Activated naive CD4-positive, alpha-beta T cell treated with anti-CD3 and anti-CD28 coated beads for 36 hours (primary cell): ENCODE results near the gene A4GNT. TPM values are rescaled to one million over a fixed set of nuclear protein-coding genes. Genes with fewer than 3 reads are reported as not detected.
"Not testable (repeated sequence)": the region's sequence is repeated elsewhere in the genome, so short reads cannot be mapped to it uniquely, and the experiment has no call there.

Experiments used
- CTCF ChIA-PET: fragments of 350-600 bp; sonication (Branson Sonifier 250); formaldehyde crosslinking; loops from one replicate; lab custom pipeline; 2021; ENCODE audit warnings: antibody characterized with exemption; lab: Charles Lee
- DNase-seq: peaks from one replicate; pipeline ENCODE4 v3.0.0-alpha.2; 2020
- H3K27ac Mint-ChIP-seq: one replicate; pipeline ENCODE4 v1.8.0; 2021; ENCODE audit warnings: mild to moderate bottlenecking, mixed read lengths
- H3K27me3 Mint-ChIP-seq: one replicate; pipeline ENCODE4 v1.8.0; 2021; ENCODE audit warnings: low read depth, mixed read lengths
- H3K36me3 Mint-ChIP-seq: one replicate; pipeline ENCODE4 v1.8.0; 2021; ENCODE audit warnings: low read depth, mixed read lengths
- H3K4me1 Mint-ChIP-seq: one replicate; pipeline ENCODE4 v1.8.0; 2021; ENCODE audit warnings: low read depth, mixed read lengths
- H3K4me3 Mint-ChIP-seq: one replicate; pipeline ENCODE4 v1.8.0; 2021; ENCODE audit warnings: mild to moderate bottlenecking, moderate library complexity, mixed read lengths
- H3K9me3 Mint-ChIP-seq: one replicate; pipeline ENCODE4 v1.8.0; 2021; ENCODE audit warnings: mixed read lengths
- intact Hi-C: fragments of 100-400 bp; cut with micrococcal nuclease; formaldehyde crosslinking; loops from one replicate; pipeline ENCODE4 v1.15.1; 2023
- total RNA-seq, 2 experiments: library from RNA; stranded (reverse); gene quantifications; one replicate each; pipeline ENCODE4 v1.2.3, GENCODE V29; 2021

A4GNT gene
- total RNA-seq, 2 experiments from 2014 or later = not detected

GRCh38 chr3:138114988-138115971, 16.9 kb downstream of the A4GNT start, which contains the start of gene DZIP1L:
DZIP1L (minus strand) TSS chr3:138115608; CDS start chr3:138103971, 11,637 bp downstream.
- no peaks in the 10 kb centered on the region for H3K9me3 Mint-ChIP-seq
- H3K4me3 Mint-ChIP-seq = peak within 1 kb of the TSS; percentile 75
- CTCF ChIA-PET = interaction anchor here (0.5 to 6.2 kb wide), 6 partner anchors 13 to 227 kb away, joined by 3 to 153 read pairs (median 4); no protein-coding TSS in a partner anchor
- H3K27ac Mint-ChIP-seq = no peak within 1 kb of the TSS
- H3K36me3 Mint-ChIP-seq = no peaks in the 10 kb centered on the region
- H3K4me1 Mint-ChIP-seq = peaks cover 5% of the 10 kb centered on the region
- H3K27me3 Mint-ChIP-seq = peaks cover 46% of the 10 kb centered on the region
- intact Hi-C loops = loop anchor here (5.0 kb wide), 2 partner anchors 317 to 1008 kb away; partner anchors contain the start of gene ESYT3
- DNase-seq = peak; percentile 39

GRCh38 chr3:138114431-138114918, 17.7 kb downstream of the A4GNT start:
- H3K4me3 Mint-ChIP-seq = peak overlapping the region; percentile 51
- H3K4me1 Mint-ChIP-seq = peaks cover 5% of the 10 kb centered on the region
- no peak for DNase-seq
- H3K36me3 Mint-ChIP-seq = no peaks in the 10 kb centered on the region
- H3K27ac Mint-ChIP-seq = no peak overlapping the region
- intact Hi-C loops = no loop called here
- H3K9me3 Mint-ChIP-seq = no peaks in the 10 kb centered on the region
- CTCF ChIA-PET = interaction anchor here (1.4 to 6.2 kb wide), 2 partner anchors 17 to 47 kb away, joined by 5 to 153 read pairs; no protein-coding TSS in a partner anchor
- peaks cover 46% of the 10 kb centered on the region for H3K27me3 Mint-ChIP-seq

GRCh38 chr3:138113326-138113725, 18.9 kb downstream of the A4GNT start:
- no peak for DNase-seq
- Mint-ChIP-seq H3K9me3 (no peaks in the 10 kb centered on the region), H3K4me1 (peaks cover 5% of the 10 kb centered on the region), H3K36me3 (no peaks in the 10 kb centered on the region), H3K27me3 (peaks cover 44% of the 10 kb centered on the region), H3K4me3 (no peak overlapping the region), H3K27ac (no peak overlapping the region)
- CTCF ChIA-PET = interaction anchor here (0.6 to 2.8 kb wide), 3 partner anchors 12 to 55 kb away, joined by 3 to 11 read pairs (median 4); no protein-coding TSS in a partner anchor
- intact Hi-C loops = no loop called here

GRCh38 chr3:138112362-138112761, 19.8 kb downstream of the A4GNT start:
- Mint-ChIP-seq H3K36me3 (no peaks in the 10 kb centered on the region), H3K4me3 (no peak overlapping the region), H3K27ac (no peak overlapping the region), H3K4me1 (peaks cover 5% of the 10 kb centered on the region), H3K9me3 (no peaks in the 10 kb centered on the region), H3K27me3 (peaks cover 41% of the 10 kb centered on the region)
- no peak for DNase-seq
- CTCF ChIA-PET = interaction anchor here (2.8 kb wide), 1 partner anchor 43 kb away, joined by 11 read pairs; no protein-coding TSS in a partner anchor
- intact Hi-C loops = no loop called here

- Mint-ChIP-seq H3K4me3 (no peak overlapping the region), H3K36me3 (no peaks in the 10 kb centered on the region), H3K27ac (no peak overlapping the region), H3K9me3 (no peaks in the 10 kb centered on the region), H3K27me3 (peaks cover 2% of the 10 kb centered on the region), H3K4me1 (no peaks in the 10 kb centered on the region)
- intact Hi-C loops = no loop called here
- CTCF ChIA-PET = no interaction called here
- DNase-seq = no peak
Measured at GRCh38 chr3:138105598-138105997, 26.6 kb downstream of the A4GNT start.

GRCh38 chr3:138103466-138103865, 28.7 kb downstream of the A4GNT start:
- Mint-ChIP-seq H3K27me3 (peaks cover 2% of the 10 kb centered on the region), H3K36me3 (no peaks in the 10 kb centered on the region), H3K9me3 (no peaks in the 10 kb centered on the region), H3K4me1 (no peaks in the 10 kb centered on the region), H3K4me3 (no peak overlapping the region), H3K27ac (no peak overlapping the region)
- no peak for DNase-seq
- intact Hi-C loops = no loop called here
- CTCF ChIA-PET = interaction anchor here (1.0 kb wide), 1 partner anchor 15 kb away, joined by 3 read pairs; no protein-coding TSS in a partner anchor

GRCh38 chr3:138101351-138101940, 30.7 kb downstream of the A4GNT start:
- DNase-seq, H3K36me3 Mint-ChIP-seq, intact Hi-C loops, H3K4me1 Mint-ChIP-seq, H3K9me3 Mint-ChIP-seq, H3K4me3 Mint-ChIP-seq, H3K27me3 Mint-ChIP-seq, H3K27ac Mint-ChIP-seq: not testable (repeated sequence)
- CTCF ChIA-PET = interaction anchor here (0.7 to 2.2 kb wide), 5 partner anchors 9 to 877 kb away, joined by 3 to 9 read pairs (median 4); no protein-coding TSS in a partner anchor

GRCh38 chr3:138099417-138099816, 32.8 kb downstream of the A4GNT start:
- Mint-ChIP-seq H3K27ac (no peak overlapping the region), H3K27me3 (no peaks in the 10 kb centered on the region), H3K4me3 (no peak overlapping the region), H3K9me3 (no peaks in the 10 kb centered on the region), H3K4me1 (no peaks in the 10 kb centered on the region), H3K36me3 (no peaks in the 10 kb centered on the region)
- intact Hi-C loops = no loop called here
- CTCF ChIA-PET = interaction anchor here (0.6 to 1.2 kb wide), 2 partner anchors 30 to 63 kb away, joined by 3 read pairs; no protein-coding TSS in a partner anchor
- DNase-seq = no peak

GRCh38 chr3:138097192-138098172, 34.7 kb downstream of the A4GNT start:
- intact Hi-C loops = no loop called here
- Mint-ChIP-seq H3K27ac (no peak overlapping the region), H3K9me3 (no peaks in the 10 kb centered on the region), H3K4me1 (no peaks in the 10 kb centered on the region), H3K4me3 (no peak overlapping the region), H3K36me3 (no peaks in the 10 kb centered on the region), H3K27me3 (no peaks in the 10 kb centered on the region)
- CTCF ChIA-PET = interaction anchor here (0.7 to 1.6 kb wide), 4 partner anchors 10 to 32 kb away, joined by 3 to 5 read pairs (median 4); partner anchors contain the start of gene DZIP1L
- DNase-seq = no peak

GRCh38 chr3:138093721-138094120, 38.5 kb downstream of the A4GNT start:
- intact Hi-C loops = no loop called here
- CTCF ChIA-PET = interaction anchor here (0.7 to 2.0 kb wide), 6 partner anchors 8 to 25 kb away, joined by 3 to 9 read pairs (median 4); no protein-coding TSS in a partner anchor
- Mint-ChIP-seq H3K4me3 (no peak overlapping the region), H3K27me3 (no peaks in the 10 kb centered on the region), H3K27ac (no peak overlapping the region), H3K4me1 (no peaks in the 10 kb centered on the region), H3K9me3 (no peaks in the 10 kb centered on the region), H3K36me3 (no peaks in the 10 kb centered on the region)
- no peak for DNase-seq

- H3K36me3 Mint-ChIP-seq = no peaks in the 10 kb centered on the region
- H3K4me3 Mint-ChIP-seq = no peak overlapping the region
- H3K4me1 Mint-ChIP-seq = no peaks in the 10 kb centered on the region
- no peak for DNase-seq
- no peak overlapping the region for H3K27ac Mint-ChIP-seq
- H3K27me3 Mint-ChIP-seq = no peaks in the 10 kb centered on the region
- H3K9me3 Mint-ChIP-seq = no peaks in the 10 kb centered on the region
- intact Hi-C loops = no loop called here
- CTCF ChIA-PET = interaction anchor here (1.7 to 2.0 kb wide), 2 partner anchors 10 to 26 kb away, joined by 4 to 9 read pairs; no protein-coding TSS in a partner anchor
Measured at GRCh38 chr3:138092023-138092422, 40.2 kb downstream of the A4GNT start.
